Natural killer cell treated with Interleukin-12 subunit alpha and Interleukin-12 subunit beta and Interleukin-15 and Interleukin-18, amount 100 ng/mL, for 72 hours (primary cell): ENCODE measurements around the gene ACBD6. TPM values are rescaled to one million over a fixed set of nuclear protein-coding genes. Genes with fewer than 3 reads are reported as not detected.

Source experiments
- ATAC-seq, 2 donors: fragments of 150-1000 bp; cut with Tn5 transposase in 1 of 2; sonication (Bioruptor Pico), chemical (Tn5 transposase) in 1 of 2; 2 replicates each; pipeline ENCODE4 v1.10.0; 2021
- DNase-seq: peaks from one replicate; pipeline ENCODE4 v3.0.0; 2022; ENCODE audit warnings: low spot score
- H3K27ac Mint-ChIP-seq, 2 donors: 1 replicate in 1 of 2; 2 replicates in 1 of 2; pipeline ENCODE4 v1.8.0; 2022; ENCODE audit warnings: mixed read lengths in 2 of 2, mild to moderate bottlenecking in 1 of 2, moderate library complexity in 1 of 2
- H3K27me3 Mint-ChIP-seq, 2 donors: 1 replicate in 1 of 2; 2 replicates in 1 of 2; pipeline ENCODE4 v1.8.0; 2022; ENCODE audit warnings: mixed read lengths in 2 of 2
- H3K36me3 Mint-ChIP-seq: one replicate; pipeline ENCODE4 v1.8.0; 2022; ENCODE audit warnings: mixed read lengths
- H3K4me1 Mint-ChIP-seq, 2 donors: 1 replicate in 1 of 2; 2 replicates in 1 of 2; pipeline ENCODE4 v1.8.0; 2022; ENCODE audit warnings: low read depth in 2 of 2, mixed read lengths in 2 of 2, mild to moderate bottlenecking in 1 of 2
- H3K4me3 Mint-ChIP-seq: one replicate; pipeline ENCODE4 v1.8.0; 2022; ENCODE audit warnings: mixed read lengths
- H3K9me3 Mint-ChIP-seq: 2 replicates; pipeline ENCODE4 v1.8.0; 2022; ENCODE audit warnings: mixed read lengths
- total RNA-seq, 2 donors: library from RNA; stranded (reverse); gene quantifications; one replicate each; pipeline ENCODE4 v1.2.3, GENCODE V29; 2022

Gene ACBD6
- total RNA-seq, 2 donors from 2014 or later: 32.0 to 53.7 TPM

GRCh38 chr1:180515857-180516388 is 13.5 kb upstream of the ACBD6 start:
- peaks cover 17 to 18% of the 10 kb centered on the region in 2 donors for H3K27me3 Mint-ChIP-seq
- ATAC-seq (peak; percentile 81 to 84), DNase-seq (no peak)
- no peaks in the 10 kb centered on the region for H3K4me1 Mint-ChIP-seq
- no peak overlapping the region for H3K4me3 Mint-ChIP-seq
- H3K27ac Mint-ChIP-seq: no peak overlapping the region
- no peaks in the 10 kb centered on the region for H3K36me3 Mint-ChIP-seq
- H3K9me3 Mint-ChIP-seq: no peaks in the 10 kb centered on the region

GRCh38 chr1:180515364-180515763 is 13.0 kb upstream of the ACBD6 start:
- H3K4me1 Mint-ChIP-seq: no peaks in the 10 kb centered on the region
- H3K4me3 Mint-ChIP-seq: no peak overlapping the region
- ATAC-seq (no peak), DNase-seq (no peak)
- H3K27ac Mint-ChIP-seq: no peak overlapping the region
- H3K9me3 Mint-ChIP-seq: no peaks in the 10 kb centered on the region
- peaks cover 21 to 22% of the 10 kb centered on the region in 2 donors for H3K27me3 Mint-ChIP-seq
- no peaks in the 10 kb centered on the region for H3K36me3 Mint-ChIP-seq

- DNase-seq (no peak), ATAC-seq (no peak)
- Mint-ChIP-seq H3K4me1 (no peaks in the 10 kb centered on the region), H3K9me3 (no peaks in the 10 kb centered on the region), H3K4me3 (no peak overlapping the region), H3K36me3 (no peaks in the 10 kb centered on the region), H3K27me3 (peaks cover 16 to 18% of the 10 kb centered on the region in 2 donors), H3K27ac (no peak overlapping the region)
These were observed 11.2 kb upstream of the ACBD6 start for GRCh38 chr1:180513531-180513930.

- no peak overlapping the region for H3K27ac Mint-ChIP-seq
- no peaks in the 10 kb centered on the region for H3K9me3 Mint-ChIP-seq
- H3K4me3 Mint-ChIP-seq: no peak overlapping the region
- no peak for DNase-seq
- peaks cover 0 to 4% of the 10 kb centered on the region in 2 donors for H3K4me1 Mint-ChIP-seq
- no peaks in the 10 kb centered on the region for H3K36me3 Mint-ChIP-seq
- ATAC-seq: no peak
- peaks cover 16 to 18% of the 10 kb centered on the region in 2 donors for H3K27me3 Mint-ChIP-seq
These were observed 8.5 kb upstream of the ACBD6 start for GRCh38 chr1:180510882-180511281.

GRCh38 chr1:180508725-180509097 is 6.3 kb upstream of the ACBD6 start:
- ATAC-seq (peak in 1 of 2 donors; percentile 32), DNase-seq (no peak)
- H3K4me3 Mint-ChIP-seq: no peak overlapping the region
- no peak overlapping the region for H3K27ac Mint-ChIP-seq
- no peaks in the 10 kb centered on the region for H3K36me3 Mint-ChIP-seq
- H3K27me3 Mint-ChIP-seq: peaks cover 16 to 18% of the 10 kb centered on the region in 2 donors
- peaks cover under 1 to 4% of the 10 kb centered on the region in 2 donors for H3K4me1 Mint-ChIP-seq
- no peaks in the 10 kb centered on the region for H3K9me3 Mint-ChIP-seq

GRCh38 chr1:180507795-180508724 is 5.7 kb upstream of the ACBD6 start:
- DNase-seq (no peak), ATAC-seq (no peak)
- Mint-ChIP-seq H3K36me3 (no peaks in the 10 kb centered on the region), H3K27me3 (peaks cover 16 to 18% of the 10 kb centered on the region in 2 donors), H3K4me1 (peaks cover 7 to 10% of the 10 kb centered on the region in 2 donors), H3K4me3 (no peak overlapping the region), H3K9me3 (no peaks in the 10 kb centered on the region), H3K27ac (no peak overlapping the region)

- Mint-ChIP-seq H3K9me3 (no peaks in the 10 kb centered on the region), H3K27me3 (peaks cover 3 to 5% of the 10 kb centered on the region in 2 donors), H3K36me3 (no peaks in the 10 kb centered on the region), H3K4me3 (no peak overlapping the region), H3K27ac (no peak overlapping the region), H3K4me1 (peaks cover 21 to 22% of the 10 kb centered on the region in 2 donors)
- no peak for DNase-seq
- no peak for ATAC-seq
These were observed 3.5 kb upstream of the ACBD6 start for GRCh38 chr1:180505732-180506335.

- Mint-ChIP-seq H3K9me3 (no peaks in the 10 kb centered on the region), H3K27ac (no peak overlapping the region), H3K36me3 (no peaks in the 10 kb centered on the region), H3K4me3 (peak overlapping the region; percentile 36), H3K4me1 (peaks cover 23% of the 10 kb centered on the region in 2 donors), H3K27me3 (no peaks in the 10 kb centered on the region)
- ATAC-seq: no peak
- DNase-seq: no peak
These were observed 1.8 kb upstream of the ACBD6 start for GRCh38 chr1:180504186-180504585.

- Mint-ChIP-seq H3K4me1 (peaks cover 23% of the 10 kb centered on the region in 2 donors), H3K27ac (peak overlapping the region; percentile 89 to 90), H3K9me3 (no peaks in the 10 kb centered on the region), H3K36me3 (no peaks in the 10 kb centered on the region), H3K4me3 (peak overlapping the region; percentile 94), H3K27me3 (no peaks in the 10 kb centered on the region)
- DNase-seq: no peak
- ATAC-seq: no peak
These were observed 994 bp upstream of the ACBD6 start for GRCh38 chr1:180503280-180503862.

- Mint-ChIP-seq H3K4me3 (peak overlapping the region; percentile 94), H3K4me1 (peaks cover 19 to 23% of the 10 kb centered on the region in 2 donors), H3K27me3 (no peaks in the 10 kb centered on the region), H3K27ac (peak overlapping the region; percentile 89 to 90), H3K36me3 (no peaks in the 10 kb centered on the region), H3K9me3 (no peaks in the 10 kb centered on the region)
- ATAC-seq: peak in 1 of 2 donors; percentile 54
- DNase-seq: no peak
These were observed 464 bp downstream of the ACBD6 start for GRCh38 chr1:180501865-180502360.

- H3K4me1 Mint-ChIP-seq: peaks cover 19 to 23% of the 10 kb centered on the region in 2 donors
- H3K27ac Mint-ChIP-seq: peak overlapping the region in 1 of 2 donors; percentile 89
- H3K4me3 Mint-ChIP-seq: peak overlapping the region; percentile 94
- H3K9me3 Mint-ChIP-seq: no peaks in the 10 kb centered on the region
- H3K27me3 Mint-ChIP-seq: no peaks in the 10 kb centered on the region
- DNase-seq (no peak), ATAC-seq (no peak)
- no peaks in the 10 kb centered on the region for H3K36me3 Mint-ChIP-seq
These were observed 1.7 kb downstream of the ACBD6 start for GRCh38 chr1:180500689-180501088.

GRCh38 chr1:180498594-180498993 is 3.8 kb downstream of the ACBD6 start:
- DNase-seq (no peak), ATAC-seq (no peak)
- Mint-ChIP-seq H3K9me3 (no peaks in the 10 kb centered on the region), H3K4me1 (peaks cover 19 to 28% of the 10 kb centered on the region in 2 donors), H3K27me3 (no peaks in the 10 kb centered on the region), H3K4me3 (no peak overlapping the region), H3K36me3 (peaks cover 2% of the 10 kb centered on the region), H3K27ac (no peak overlapping the region)

- Mint-ChIP-seq H3K4me3 (no peak overlapping the region), H3K9me3 (no peaks in the 10 kb centered on the region), H3K27ac (no peak overlapping the region), H3K27me3 (no peaks in the 10 kb centered on the region), H3K4me1 (peaks cover 11 to 21% of the 10 kb centered on the region in 2 donors), H3K36me3 (peaks cover 8% of the 10 kb centered on the region)
- ATAC-seq (no peak), DNase-seq (no peak)
These were observed 4.6 kb downstream of the ACBD6 start for GRCh38 chr1:180497826-180498225.
